Measurements from ENCODE around the gene DDX25. TPM values are rescaled to one million over a fixed set of nuclear protein-coding genes. Genes with fewer than 3 reads are reported as not detected.

DDX25 gene
- total and polyA plus RNA-seq, 2 of the 8 experiments (the other 6 are each of a cell fraction or from before 2014, with no cell fraction given): 17.6 to 17.9 TPM

DNA sequence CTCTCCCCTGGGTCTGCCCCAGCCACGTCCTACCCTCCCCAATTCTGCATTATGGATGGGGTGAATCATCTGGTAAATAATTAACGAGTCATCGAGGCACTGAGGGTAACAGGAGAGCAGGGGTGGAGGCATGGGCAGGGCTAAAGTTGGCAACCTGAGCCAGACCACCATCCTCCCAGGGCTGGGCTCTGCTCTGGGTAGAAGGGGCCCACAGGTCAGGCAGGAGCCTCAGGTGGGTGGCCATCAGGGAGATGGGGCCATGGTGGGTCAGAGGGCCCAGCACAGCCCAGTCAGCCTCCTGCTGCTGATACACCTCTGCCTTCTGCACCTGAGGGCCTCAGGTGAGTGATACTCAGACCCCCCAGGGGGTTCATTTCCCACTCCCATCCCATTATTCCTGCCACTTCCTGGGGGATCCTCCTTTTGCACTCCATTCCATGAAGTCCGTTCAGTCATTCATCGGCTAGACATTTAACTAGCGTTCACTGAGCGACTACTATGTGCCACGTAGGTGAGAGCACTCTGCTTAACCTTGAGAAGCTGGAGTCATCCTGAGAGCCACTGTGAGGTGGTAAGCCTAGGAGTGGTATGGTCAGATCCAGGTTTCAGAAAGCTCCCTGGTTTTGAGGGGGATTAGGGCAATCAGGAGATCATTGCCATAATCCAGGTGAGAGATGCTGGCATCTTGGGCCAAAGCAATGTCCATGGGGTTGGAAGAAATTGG, 41.7 kb downstream of the DDX25 start, which contains the start of gene VSIG10L2 (continued):
- TF ChIP-seq CTBP2 (IDR thresholded peaks at IDR 0.05; ENCODE audit: borderline replicate concordance, insufficient read depth, insufficient read length, low read length) (no peak), TEAD4 (IDR thresholded peaks at IDR 0.05; ENCODE audit: low read depth, low read length) (no peak), BRCA1 (IDR thresholded peaks at IDR 0.05; ENCODE audit: low read depth, low read length) (no peak), SP1 (IDR thresholded peaks at IDR 0.05; ENCODE audit: low read depth, low read length) (no peak), EP300 (IDR thresholded peaks at IDR 0.05; ENCODE audit: borderline replicate concordance in 1 of 2, low read depth in 2 of 2, low read length in 2 of 2) (no peak), ZNF274 (IDR thresholded peaks at IDR 0.05; ENCODE audit: borderline replicate concordance, extremely low read depth, low read length) (no peak), RBBP5 (IDR thresholded peaks at IDR 0.05; ENCODE audit: borderline replicate concordance, low read depth, low read length) (no peak)
- TF ChIP-seq, protein P1, sequence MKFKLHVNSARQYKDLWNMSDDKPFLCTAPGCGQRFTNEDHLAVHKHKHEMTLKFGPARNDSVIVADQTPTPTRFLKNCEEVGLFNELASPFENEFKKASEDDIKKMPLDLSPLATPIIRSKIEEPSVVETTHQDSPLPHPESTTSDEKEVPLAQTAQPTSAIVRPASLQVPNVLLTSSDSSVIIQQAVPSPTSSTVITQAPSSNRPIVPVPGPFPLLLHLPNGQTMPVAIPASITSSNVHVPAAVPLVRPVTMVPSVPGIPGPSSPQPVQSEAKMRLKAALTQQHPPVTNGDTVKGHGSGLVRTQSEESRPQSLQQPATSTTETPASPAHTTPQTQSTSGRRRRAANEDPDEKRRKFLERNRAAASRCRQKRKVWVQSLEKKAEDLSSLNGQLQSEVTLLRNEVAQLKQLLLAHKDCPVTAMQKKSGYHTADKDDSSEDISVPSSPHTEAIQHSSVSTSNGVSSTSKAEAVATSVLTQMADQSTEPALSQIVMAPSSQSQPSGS (IDR thresholded peaks at IDR 0.05; ENCODE audit: low read length): no peak
